GM19372 (cell line): ENCODE data around the gene MLPH.
A peak's percentile ranks its signal among the peaks of the same experiment; 100 is the strongest.

Experiments used
- ATAC-seq: cut with Tn5 transposase; IDR thresholded peaks from one replicate; pipeline ENCODE4 v1.9.1; 2021; ENCODE audit warnings: mild to moderate bottlenecking, low read depth, moderate library complexity; ENCODE audit not compliant: unreplicated experiment

The MLPH gene

GRCh38 chr2:237538901-237539300 lies 51.9 kb downstream of the MLPH start:
- no peak for ATAC-seq

- no peak for ATAC-seq
Measured at GRCh38 chr2:237539681-237540080, 52.6 kb downstream of the MLPH start.

- no peak for ATAC-seq
Measured at GRCh38 chr2:237540223-237540775, 53.2 kb downstream of the MLPH start.

GRCh38 chr2:237540823-237541222 lies 53.8 kb downstream of the MLPH start:
- ATAC-seq = no peak

GRCh38 chr2:237541243-237541642 lies 54.2 kb downstream of the MLPH start:
- ATAC-seq = no peak

DNA sequence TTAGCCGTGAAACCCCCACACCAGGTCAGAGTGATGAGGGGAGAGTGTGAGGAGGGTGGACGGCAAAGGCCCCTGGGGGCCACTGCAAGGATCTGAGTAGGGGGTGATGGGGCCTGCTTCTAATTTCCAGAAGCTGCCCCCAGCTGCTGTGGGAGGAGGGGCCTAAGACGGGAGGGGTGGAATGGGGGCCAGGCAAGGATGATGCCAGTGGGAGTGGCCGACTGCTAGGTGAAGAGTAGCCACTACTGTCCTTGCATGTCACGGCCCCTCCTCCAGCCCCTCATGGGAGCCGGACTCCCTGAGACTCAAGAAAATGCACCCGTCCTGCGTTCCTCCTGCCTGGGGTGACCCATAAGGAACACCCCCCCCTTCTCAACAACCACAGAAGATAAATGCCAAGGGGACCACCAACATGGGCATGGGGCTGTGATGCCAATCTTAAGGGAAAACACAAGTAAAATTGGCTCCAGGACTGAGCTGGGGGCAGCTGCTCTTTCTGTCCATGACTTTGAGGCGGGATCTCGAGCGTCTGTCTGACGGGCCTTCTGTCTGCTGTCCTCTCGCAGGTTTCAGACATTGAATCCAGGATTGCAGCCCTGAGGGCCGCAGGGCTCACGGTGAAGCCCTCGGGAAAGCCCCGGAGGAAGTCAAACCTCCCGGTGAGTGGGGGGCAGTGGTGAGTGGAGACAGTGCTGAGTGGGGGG lies 55.1 kb downstream of the MLPH start:
- ATAC-seq = no peak

- ATAC-seq = no peak
Measured at GRCh38 chr2:237546040-237546875, 59.2 kb downstream of the MLPH start.

DNA sequence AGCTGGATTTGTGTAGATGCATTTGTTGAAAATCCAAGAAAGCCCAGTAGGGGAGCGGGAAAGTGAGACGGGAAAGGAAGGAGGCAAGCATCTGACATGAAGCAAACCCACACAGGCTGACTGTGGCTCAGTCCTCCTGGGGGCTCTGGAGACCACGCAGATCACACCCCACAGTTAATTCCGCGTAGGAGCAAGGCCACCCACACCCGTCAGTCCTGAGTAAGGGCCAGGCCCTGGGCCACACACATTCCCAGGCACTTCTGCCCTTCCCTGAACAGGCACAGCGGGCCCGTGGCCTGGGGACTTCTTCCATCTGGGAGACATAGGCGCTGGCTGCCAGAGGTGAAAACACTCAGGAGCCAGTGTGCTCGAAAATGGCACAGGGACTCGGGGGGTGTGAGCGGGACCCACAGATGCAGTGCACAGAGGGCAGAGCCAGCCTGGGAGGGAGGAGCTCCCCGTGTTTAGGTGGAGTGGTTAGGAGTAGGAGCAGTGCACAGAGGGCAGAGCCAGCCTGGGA lies 59.9 kb downstream of the MLPH start:
- ATAC-seq = no peak

DNA sequence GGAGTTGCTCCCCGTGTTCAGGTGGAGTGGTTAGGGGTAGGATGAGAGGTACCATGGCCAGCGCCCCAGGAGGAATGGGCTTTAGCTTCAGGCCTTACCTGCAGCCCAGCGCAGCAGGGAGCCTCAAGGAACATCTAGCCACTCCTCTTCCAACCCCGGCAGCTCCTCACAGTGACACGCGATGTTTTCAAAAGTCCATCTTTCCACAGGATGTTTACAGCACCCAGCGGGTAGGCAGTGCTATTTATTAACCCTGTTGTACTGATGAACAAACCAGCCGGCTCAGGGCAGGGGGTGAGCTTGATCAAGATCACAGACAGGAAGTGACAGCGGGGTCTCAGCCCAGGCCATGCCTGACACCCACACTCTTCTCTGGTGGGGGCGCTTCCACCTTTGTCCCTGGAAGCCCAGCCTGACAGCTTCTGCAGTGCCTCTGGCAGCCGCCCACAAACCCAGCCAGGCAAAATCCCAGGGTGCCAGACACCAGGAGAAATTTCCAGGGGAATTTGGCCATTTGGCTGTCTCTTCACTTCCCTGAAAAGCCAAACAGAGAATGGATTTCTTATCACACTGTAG lies 60.9 kb downstream of the MLPH start:
- no peak for ATAC-seq

DNA sequence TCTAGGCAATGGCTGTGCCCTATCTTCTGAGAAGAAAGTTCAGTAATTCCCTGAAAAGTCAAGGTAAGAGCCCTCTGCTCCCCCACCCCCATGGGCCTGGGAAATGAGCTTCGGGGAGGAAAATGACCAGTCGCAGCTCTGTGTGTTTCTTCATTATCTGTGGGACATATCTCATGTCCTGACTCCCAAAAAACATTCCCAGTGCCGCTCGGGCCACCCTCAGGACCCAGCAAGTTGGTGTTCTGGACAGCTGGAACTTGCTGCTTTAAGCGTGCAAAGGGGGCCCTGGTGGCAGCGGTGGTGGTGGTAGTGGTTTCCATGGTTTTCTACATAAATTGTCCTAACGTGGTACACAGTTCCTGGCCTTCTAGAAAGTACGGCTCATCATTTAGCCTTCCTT lies 62.2 kb downstream of the MLPH start:
- no peak for ATAC-seq

DNA sequence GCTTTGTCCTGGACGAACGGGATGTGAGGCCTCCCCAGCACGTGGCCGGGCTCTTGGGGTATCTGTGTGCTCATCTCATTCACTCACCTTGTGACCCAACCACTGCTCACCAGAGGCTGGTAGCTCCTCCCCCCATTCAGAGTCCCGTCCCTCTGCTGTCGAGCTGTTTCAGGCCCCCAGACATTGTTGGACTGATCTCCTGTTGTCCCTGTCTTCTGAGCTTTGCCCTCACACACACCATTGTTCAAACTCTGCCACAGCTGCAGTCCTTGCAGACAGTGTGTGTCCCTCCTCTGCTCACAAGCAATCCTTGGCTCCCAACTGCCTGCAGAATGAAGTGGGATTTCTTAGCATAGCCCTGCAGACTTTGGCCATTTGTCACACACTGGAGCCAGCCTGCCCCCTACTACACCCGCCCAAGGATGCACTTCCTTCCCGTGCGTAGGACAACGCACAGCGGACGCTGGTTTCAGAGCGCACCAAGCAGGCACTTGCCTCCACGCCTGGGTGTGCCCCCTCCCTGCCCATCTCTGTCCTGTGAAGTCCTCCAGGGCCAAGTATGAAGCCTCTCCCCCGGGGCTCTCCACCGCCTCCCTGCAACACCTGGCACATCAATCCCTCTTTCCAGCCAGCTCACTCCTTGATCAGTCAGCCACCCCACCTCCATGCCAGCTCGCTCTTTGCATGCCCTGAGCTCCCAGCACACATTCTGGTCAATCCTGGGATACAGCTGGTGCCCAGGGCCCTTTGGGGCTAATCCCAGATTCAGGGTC lies 62.8 kb downstream of the MLPH start:
- ATAC-seq = no peak

DNA sequence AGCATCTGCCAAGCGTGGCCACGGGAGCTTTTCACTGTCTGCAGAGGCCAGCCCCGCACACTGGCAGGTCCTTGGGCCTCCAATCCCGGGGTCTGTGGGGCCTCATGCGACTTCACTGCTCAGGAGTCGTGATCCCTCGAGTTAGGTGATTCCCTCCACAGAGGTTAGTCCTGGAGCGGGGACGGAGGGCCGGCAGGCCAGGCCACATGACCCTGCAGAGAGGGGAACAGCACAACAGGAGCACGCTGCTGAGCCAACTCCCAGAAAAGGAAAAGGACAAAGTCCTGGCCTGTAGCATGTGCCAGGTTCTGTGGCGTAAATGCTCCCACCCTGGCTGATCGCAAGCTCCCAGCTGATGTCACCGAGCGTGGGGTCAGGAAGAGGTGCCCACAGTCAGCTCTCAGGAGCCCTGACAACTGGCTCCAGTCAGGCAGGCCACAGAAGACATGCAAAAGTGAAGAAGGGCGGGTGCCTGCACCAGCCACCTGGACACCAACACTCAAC lies 64.1 kb downstream of the MLPH start:
- no peak for ATAC-seq

GRCh38 chr2:237552908-237553307 lies 65.9 kb downstream of the MLPH start:
- ATAC-seq = no peak

- no peak for ATAC-seq
Measured at GRCh38 chr2:237553948-237554347, 66.9 kb downstream of the MLPH start.

DNA sequence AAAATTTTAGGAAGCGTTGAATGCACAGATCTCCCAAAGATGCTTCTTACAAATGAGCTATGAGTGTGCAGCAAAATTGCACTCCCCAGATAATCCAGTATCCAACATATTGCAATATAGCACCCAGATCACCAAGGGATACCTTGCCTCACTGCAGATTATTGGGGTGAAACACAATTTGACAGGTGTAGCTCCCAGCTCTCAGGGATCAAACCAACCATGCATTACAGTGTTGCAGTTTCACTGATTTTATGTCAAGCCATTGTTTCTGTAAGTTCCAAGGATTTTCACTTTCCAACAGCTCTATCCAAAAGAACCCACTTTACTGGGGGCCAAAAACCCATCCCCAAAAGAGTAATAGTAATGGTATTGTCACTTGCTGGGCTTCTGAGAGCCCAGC lies 68.5 kb downstream of the MLPH start:
- no peak for ATAC-seq

- ATAC-seq = peak; percentile 80
Measured at GRCh38 chr2:237556773-237557632, 70.0 kb downstream of the MLPH start.

GRCh38 chr2:237557633-237558015 lies 70.6 kb downstream of the MLPH start:
- ATAC-seq = no peak

DNA sequence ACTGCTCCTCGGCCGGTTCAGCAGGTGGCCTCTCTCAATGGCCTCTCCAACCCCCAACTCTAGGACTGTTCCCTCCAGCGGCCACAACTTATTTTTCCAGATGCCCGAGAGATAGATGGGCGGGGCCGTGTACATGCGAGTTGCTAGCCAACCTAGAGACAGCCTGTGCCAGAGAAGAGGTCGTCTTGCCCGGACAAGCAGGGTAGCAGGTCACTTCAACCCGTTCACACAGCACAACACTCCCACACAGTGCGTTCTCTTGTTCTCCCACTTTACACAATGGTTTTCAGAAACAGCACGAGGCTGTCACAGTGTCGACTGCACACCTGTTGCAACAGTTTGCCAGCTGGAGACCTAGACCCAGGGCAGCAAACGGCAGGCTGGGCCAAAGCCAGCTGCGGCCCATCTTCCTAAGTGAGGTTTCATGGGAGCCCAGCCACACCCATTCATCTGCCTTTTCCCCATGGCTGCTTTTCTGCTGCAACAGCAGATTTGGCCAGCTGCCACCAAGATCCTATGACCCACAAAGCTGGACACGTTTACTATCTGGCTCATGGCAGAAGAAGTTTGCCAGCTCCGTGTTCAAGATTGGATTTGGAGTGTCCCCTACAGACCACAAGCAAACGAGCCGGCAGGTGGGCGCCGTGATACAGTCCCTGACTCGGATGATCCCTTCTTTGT lies 72.0 kb downstream of the MLPH start:
- ATAC-seq = no peak

DNA sequence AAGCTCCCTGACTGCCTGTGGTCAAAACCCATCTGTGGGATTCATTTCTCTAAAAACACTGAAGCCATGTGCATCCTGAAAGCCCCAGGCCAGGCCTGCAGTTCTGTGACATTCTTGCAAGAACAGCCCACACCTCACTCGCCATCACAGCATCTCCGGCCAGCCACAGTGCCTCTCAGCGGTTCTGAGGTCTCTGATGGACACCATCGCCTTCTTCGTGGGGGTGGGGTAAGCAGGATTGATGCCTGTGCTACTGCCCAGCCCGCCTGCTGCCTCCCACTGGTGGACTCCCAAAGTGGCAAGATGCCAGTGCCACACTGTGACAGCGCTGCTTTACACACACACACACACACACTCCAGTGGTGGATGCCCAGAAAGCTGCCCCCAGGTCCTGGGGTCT lies 74.2 kb downstream of the MLPH start:
- no peak for ATAC-seq
